MG63 (cell line): ENCODE measurements around the gene TP73. TPM values are rescaled to one million over a fixed set of nuclear protein-coding genes. Genes with fewer than 3 reads are reported as not detected.

ENCODE experiments used
- DNase-seq: peaks from one replicate; pipeline ENCODE4 v3.0.0-alpha.2; 2020
- H3K27me3 ChIP-seq: fragments of 250-450 bp; sonication (Bioruptor Pico); 2 replicates; pipeline ENCODE4 v1.5.1; 2020; ENCODE audit warnings: mild to moderate bottlenecking, moderate library complexity
- H3K36me3 ChIP-seq: fragments of 250-450 bp; sonication (Bioruptor Pico); 2 replicates; pipeline ENCODE4 v1.5.1; 2020; ENCODE audit warnings: mild to moderate bottlenecking, moderate library complexity
- H3K4me3 ChIP-seq: fragments of 250-450 bp; sonication (Bioruptor Pico); 2 replicates; pipeline ENCODE4 v1.5.1; 2020; ENCODE audit warnings: mild to moderate bottlenecking, moderate library complexity
- H3K9me3 ChIP-seq: fragments of 250-450 bp; sonication (Bioruptor Pico); 2 replicates; pipeline ENCODE4 v1.5.1; 2020; ENCODE audit warnings: mild to moderate bottlenecking, moderate library complexity
- total RNA-seq: library from RNA; depleted of rRNA; stranded (reverse); fragments of >200 nt; shearing (Covaris generic); gene quantifications from 2 replicates; pipeline ENCODE4 v1.2.3, GENCODE V29; 2014; ENCODE audit warnings: low replicate concordance

The TP73 gene
- total RNA-seq, 1 experiment from 2014 or later = 3.1 TPM

DNA sequence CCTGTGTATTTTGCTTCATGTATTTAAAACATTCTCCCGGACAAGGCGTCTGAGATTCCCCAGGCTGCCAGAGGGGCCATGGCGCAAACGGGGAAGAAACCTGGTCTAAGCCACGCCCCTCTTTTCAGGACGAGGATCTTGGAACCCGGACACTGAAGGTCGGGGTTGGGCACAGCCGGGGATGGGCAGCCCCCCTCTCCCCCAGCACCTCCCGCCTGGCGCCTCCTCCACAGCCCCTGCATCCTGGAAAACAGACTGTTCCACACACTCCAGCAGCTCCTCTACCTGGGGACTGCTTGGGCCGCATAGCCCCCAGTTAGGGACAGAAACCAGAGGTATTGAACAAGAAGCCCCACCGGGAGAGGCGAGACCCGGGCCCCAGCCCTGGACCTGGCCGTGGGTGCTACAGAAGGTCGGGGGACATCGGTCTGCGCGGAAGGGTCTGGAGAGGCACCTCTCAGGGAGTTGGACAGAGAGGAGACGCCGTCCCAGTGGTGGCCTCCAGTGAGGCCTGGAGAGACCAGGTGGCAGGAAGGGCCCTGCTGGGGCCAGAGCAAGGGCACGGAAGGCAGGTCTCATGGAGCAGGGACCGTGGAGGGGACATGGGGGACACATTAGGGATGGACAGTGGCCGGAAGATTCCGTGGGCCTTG, 5.4 kb downstream of the TP73 start:
- Histone ChIP-seq H3K27me3 (no peaks in the 10 kb centered on the region), H3K36me3 (no peaks in the 10 kb centered on the region), H3K4me3 (no peak overlapping the region), H3K9me3 (no peaks in the 10 kb centered on the region)
- no peak for DNase-seq

GRCh38 chr1:3658231-3658615, 5.9 kb downstream of the TP73 start:
- no peaks in the 10 kb centered on the region for H3K36me3 ChIP-seq
- H3K9me3 ChIP-seq = no peaks in the 10 kb centered on the region
- H3K4me3 ChIP-seq = no peak overlapping the region
- H3K27me3 ChIP-seq = no peaks in the 10 kb centered on the region
- DNase-seq = no peak

GRCh38 chr1:3659093-3659492, 6.8 kb downstream of the TP73 start:
- Histone ChIP-seq H3K9me3 (no peaks in the 10 kb centered on the region), H3K27me3 (no peaks in the 10 kb centered on the region), H3K36me3 (no peaks in the 10 kb centered on the region), H3K4me3 (no peak overlapping the region)
- DNase-seq = no peak

- no peak for DNase-seq
- H3K4me3 ChIP-seq = no peak overlapping the region
- no peaks in the 10 kb centered on the region for H3K36me3 ChIP-seq
- no peaks in the 10 kb centered on the region for H3K9me3 ChIP-seq
- H3K27me3 ChIP-seq = no peaks in the 10 kb centered on the region
These were observed 8.4 kb downstream of the TP73 start for GRCh38 chr1:3660704-3661103.

DNA sequence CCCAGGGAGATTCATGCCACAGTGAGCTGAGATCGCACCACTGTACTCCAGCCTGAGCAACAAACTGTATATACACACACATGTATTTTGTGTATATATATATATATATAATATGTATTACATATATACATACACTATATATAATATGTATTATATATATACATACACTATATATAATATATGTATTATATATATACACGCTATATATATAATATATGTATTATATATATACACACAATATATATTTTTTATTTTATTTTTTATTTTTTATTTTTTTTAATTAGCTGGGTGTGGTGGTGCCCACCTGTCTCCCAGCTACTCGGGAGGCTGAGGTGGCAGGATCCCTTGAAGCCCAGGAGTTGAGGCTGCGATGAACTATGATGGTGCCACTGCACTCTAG, 9.3 kb downstream of the TP73 start:
- DNase-seq = no peak

DNA sequence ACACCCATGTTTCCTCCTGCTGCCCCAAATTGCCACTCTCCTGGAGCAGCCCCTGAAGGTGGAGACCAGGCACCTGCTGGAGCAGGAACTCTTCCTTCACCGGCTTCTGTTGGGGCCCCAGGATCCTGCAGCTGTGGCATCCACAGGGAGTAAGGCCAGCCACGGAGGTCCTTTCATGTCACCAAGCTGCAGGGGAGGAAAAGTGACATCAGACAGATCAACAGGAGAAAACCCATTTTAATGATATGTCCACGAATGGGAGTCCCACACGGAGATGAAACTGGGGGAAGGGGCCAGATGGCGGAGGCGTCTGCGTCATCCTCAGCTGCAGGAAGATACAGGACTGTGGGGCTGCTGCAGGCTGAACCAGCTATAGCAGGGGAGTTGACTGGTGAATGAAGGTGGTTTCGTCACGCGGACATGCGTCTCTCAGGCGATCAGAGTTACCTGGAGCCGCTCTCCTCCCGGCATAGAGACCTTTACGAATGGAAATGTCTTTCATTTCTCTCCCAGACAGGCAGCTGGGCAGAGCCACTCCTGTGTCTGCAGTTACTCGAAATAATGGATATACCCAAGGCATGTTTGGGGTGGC, 9.9 kb downstream of the TP73 start:
- no peaks in the 10 kb centered on the region for H3K27me3 ChIP-seq
- H3K36me3 ChIP-seq = no peaks in the 10 kb centered on the region
- no peaks in the 10 kb centered on the region for H3K9me3 ChIP-seq
- no peak overlapping the region for H3K4me3 ChIP-seq
- DNase-seq = no peak

More for the DNA sequence above, 9.3 kb downstream of the TP73 start:
- Histone ChIP-seq H3K9me3 (no peaks in the 10 kb centered on the region), H3K36me3 (no peaks in the 10 kb centered on the region), H3K27me3 (no peaks in the 10 kb centered on the region), H3K4me3 (no peak overlapping the region)

- Histone ChIP-seq H3K4me3 (no peak overlapping the region), H3K27me3 (no peaks in the 10 kb centered on the region), H3K36me3 (no peaks in the 10 kb centered on the region), H3K9me3 (no peaks in the 10 kb centered on the region)
- no peak for DNase-seq
These were observed 11.8 kb downstream of the TP73 start for GRCh38 chr1:3663999-3664699.

- Histone ChIP-seq H3K9me3 (no peaks in the 10 kb centered on the region), H3K27me3 (no peaks in the 10 kb centered on the region), H3K36me3 (no peaks in the 10 kb centered on the region), H3K4me3 (no peak overlapping the region)
- DNase-seq = no peak
These were observed 12.5 kb downstream of the TP73 start for GRCh38 chr1:3664700-3665375.

DNA sequence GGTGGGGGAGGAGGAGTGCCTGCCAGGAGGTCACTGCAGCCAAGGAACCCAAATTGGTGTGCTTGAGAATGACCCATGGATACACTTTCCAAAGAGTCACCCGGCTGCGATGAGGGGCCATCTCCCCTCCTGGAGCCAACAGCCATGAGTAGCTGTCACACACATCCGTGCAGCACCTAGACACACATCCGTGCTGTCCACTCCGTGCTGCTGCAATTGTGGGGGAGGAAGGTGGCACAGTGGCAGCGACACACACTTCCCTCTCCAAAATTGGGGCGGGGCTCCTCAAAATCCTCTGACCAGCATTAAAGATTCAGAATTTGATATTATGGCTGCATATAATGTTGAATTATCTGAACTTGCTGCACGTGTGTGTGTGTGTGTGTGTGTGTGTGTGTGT, 15.8 kb downstream of the TP73 start:
- no peak overlapping the region for H3K4me3 ChIP-seq
- DNase-seq = no peak
- no peaks in the 10 kb centered on the region for H3K27me3 ChIP-seq
- no peaks in the 10 kb centered on the region for H3K36me3 ChIP-seq
- H3K9me3 ChIP-seq = no peaks in the 10 kb centered on the region

- no peak overlapping the region for H3K4me3 ChIP-seq
- no peaks in the 10 kb centered on the region for H3K27me3 ChIP-seq
- DNase-seq = no peak
These were observed 16.4 kb downstream of the TP73 start for GRCh38 chr1:3668585-3669300.

DNA sequence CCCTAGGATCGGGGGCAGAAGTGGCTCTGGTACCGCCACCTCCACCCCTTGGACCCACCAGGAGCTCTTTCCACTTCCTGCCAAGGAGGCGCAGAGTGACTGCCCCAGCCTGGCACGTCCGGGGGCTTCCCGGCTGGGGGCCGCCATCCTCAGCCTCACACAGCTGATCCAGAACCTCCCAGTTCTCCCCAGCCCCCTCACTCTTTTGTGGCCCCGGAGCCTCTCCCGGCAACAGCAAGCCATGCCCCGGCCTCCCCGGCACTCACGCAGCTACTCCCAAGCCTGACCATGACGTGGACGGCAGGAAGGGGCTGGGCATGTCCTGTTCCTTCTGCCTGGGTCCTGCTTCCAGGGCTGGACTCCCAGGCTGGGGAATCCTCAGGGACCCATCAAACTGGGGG, 17.1 kb downstream of the TP73 start:
- Histone ChIP-seq H3K36me3 (no peaks in the 10 kb centered on the region), H3K4me3 (no peak overlapping the region), H3K27me3 (no peaks in the 10 kb centered on the region), H3K9me3 (no peaks in the 10 kb centered on the region)
- DNase-seq = no peak

More at GRCh38 chr1:3668585-3669300, 16.4 kb downstream of the TP73 start:
- Histone ChIP-seq H3K36me3 (no peaks in the 10 kb centered on the region), H3K9me3 (no peaks in the 10 kb centered on the region)

GRCh38 chr1:3669971-3670431, 17.7 kb downstream of the TP73 start:
- no peak for DNase-seq
- no peaks in the 10 kb centered on the region for H3K27me3 ChIP-seq
- no peaks in the 10 kb centered on the region for H3K9me3 ChIP-seq
- H3K36me3 ChIP-seq = no peaks in the 10 kb centered on the region
- no peak overlapping the region for H3K4me3 ChIP-seq

DNA sequence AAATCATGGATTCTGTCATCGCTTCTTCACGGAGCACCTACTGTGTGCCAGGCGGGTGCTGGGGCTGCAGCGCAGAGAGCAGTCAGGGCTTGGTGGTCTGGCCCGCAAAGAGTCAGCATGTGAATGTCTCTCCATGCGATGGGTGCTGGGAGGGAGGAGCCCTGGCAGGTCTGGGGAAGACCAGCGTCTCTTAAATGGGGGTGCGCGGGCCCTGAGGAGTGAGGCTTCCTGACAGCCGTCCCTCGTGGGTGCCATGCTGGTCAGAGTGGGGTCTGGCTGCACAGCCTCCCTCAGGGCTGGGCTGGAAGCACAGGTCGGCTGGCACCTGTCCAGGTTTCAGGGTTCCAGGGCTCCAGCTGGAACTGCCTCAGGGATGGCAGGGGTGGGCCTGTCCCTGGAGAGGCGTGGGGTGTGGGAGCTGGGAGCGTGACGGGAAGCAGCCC, 18.5 kb downstream of the TP73 start:
- H3K36me3 ChIP-seq = no peaks in the 10 kb centered on the region
- H3K27me3 ChIP-seq = no peaks in the 10 kb centered on the region
- no peak overlapping the region for H3K4me3 ChIP-seq
- no peak for DNase-seq
- no peaks in the 10 kb centered on the region for H3K9me3 ChIP-seq

DNA sequence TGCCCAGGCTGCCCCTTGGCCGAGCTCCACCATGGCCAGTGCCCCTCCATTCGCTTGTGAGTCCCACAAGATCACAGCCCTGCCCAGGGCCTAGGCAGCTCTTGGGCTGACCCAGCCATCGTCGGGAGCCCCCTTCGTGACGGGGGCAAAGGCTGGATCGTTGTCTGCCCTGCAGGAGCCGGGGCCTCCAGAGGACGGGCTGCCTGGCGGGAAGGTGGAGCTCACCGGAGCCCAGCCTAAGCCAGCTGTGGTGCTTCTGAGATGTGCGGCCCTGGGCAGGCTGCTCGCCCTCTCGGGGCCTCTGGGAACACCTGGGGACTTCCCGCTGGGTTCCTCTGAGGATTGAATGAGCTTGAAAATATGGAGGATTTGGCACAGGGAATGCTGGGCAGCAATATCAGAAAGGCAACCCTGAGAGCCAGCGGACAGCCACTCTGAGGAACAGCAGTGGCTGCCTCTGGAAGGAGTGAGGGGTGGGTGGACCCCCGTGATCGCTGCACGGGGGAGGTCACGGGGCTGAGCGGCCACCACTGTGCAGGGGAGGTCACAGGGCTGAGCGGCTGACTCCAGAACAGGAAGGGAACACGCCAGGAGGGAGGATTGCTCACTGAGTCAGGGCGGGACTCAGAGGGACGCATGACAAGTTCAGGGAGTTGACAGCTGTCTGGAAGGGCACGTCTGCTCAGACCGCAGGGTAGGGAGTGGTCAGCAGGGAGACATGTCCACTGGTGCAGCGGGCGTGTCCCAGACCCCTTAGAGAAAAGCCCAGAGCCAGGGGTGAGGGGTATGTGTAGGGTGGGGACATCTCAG, 19.3 kb downstream of the TP73 start:
- no peaks in the 10 kb centered on the region for H3K27me3 ChIP-seq
- DNase-seq = no peak
- no peak overlapping the region for H3K4me3 ChIP-seq
- no peaks in the 10 kb centered on the region for H3K9me3 ChIP-seq
- no peaks in the 10 kb centered on the region for H3K36me3 ChIP-seq

DNA sequence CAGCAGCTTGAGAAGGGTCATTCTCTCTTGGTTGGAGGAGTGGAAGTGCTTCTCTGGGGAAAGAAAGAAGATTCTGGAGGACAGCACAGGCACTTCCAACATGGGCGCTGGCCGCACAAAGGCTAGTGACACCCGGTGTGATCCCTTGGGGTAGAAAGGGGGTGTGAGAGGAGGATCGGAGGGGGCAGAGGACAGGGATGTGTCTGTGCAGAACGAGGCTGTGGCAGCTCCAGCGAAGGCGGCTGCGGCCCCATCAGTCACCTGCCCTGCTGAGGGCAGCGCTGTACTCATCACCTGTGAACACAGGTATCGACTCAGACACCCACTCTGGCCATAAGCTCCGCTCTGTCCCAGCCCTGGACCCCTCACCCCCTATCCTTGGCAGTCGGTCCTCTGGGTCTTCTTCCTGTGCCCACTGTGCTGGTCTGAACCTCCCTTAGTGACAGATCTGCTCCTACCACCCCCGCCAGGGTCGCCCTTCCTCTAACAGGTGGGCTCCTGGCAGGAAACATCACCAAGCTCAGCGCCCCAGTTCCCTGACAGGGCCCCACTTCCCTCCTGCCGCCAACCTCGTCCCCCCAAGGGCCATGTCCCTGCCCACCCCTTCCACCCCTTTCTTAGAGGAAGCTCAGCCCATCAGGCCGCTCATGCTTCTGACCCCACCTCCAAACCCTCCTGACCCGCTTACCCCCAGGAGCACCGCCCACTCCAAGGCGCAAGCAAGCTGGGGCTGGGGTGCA, 20.1 kb downstream of the TP73 start:
- no peak overlapping the region for H3K4me3 ChIP-seq
- H3K27me3 ChIP-seq = no peaks in the 10 kb centered on the region
- H3K36me3 ChIP-seq = no peaks in the 10 kb centered on the region
- no peaks in the 10 kb centered on the region for H3K9me3 ChIP-seq
- DNase-seq = no peak
